NCI-H2227 (cell line): ENCODE measurements around the gene NINJ2.
"Not testable (repeated sequence)": the region's sequence is repeated elsewhere in the genome, so short reads cannot be mapped to it uniquely, and the experiment has no call there.

Experiments
- DNase-seq: peaks from one replicate; lab custom pipeline; 2025; ENCODE audit not compliant: unreplicated experiment; lab: John Stamatoyannopoulos, UW

The NINJ2 gene

GRCh38 chr12:663293-663871, at the start of gene NINJ2:
Gene NINJ2, minus strand, starts transcription at chr12:663445. Its CDS starts 85 bp downstream, at chr12:663360.
- DNase-seq, result no peak

- DNase-seq, result no peak
Measured at GRCh38 chr12:712172-712863, 49.1 kb upstream of the NINJ2 start.

- peak; percentile 2 for DNase-seq
Measured at GRCh38 chr12:709455-710020, 46.3 kb upstream of the NINJ2 start.

GRCh38 chr12:708084-708483, 44.8 kb upstream of the NINJ2 start:
- DNase-seq, result not testable (repeated sequence)

- no peak for DNase-seq
Measured at GRCh38 chr12:704516-705242, 41.4 kb upstream of the NINJ2 start.

GRCh38 chr12:701896-702539, 38.8 kb upstream of the NINJ2 start:
- no peak for DNase-seq

GRCh38 chr12:700016-700415, 36.8 kb upstream of the NINJ2 start:
- DNase-seq, result no peak

- DNase-seq, result not testable (repeated sequence)
Measured at GRCh38 chr12:698222-698621, 35.0 kb upstream of the NINJ2 start.

GRCh38 chr12:697481-697880, 34.2 kb upstream of the NINJ2 start:
- DNase-seq, result no peak

GRCh38 chr12:694734-695503, 31.7 kb upstream of the NINJ2 start:
- no peak for DNase-seq

GRCh38 chr12:693934-694533, 30.8 kb upstream of the NINJ2 start:
- DNase-seq, result no peak

- no peak for DNase-seq
Measured at GRCh38 chr12:692274-692673, 29.0 kb upstream of the NINJ2 start.

- DNase-seq, result no peak
Measured at GRCh38 chr12:690466-690865, 27.2 kb upstream of the NINJ2 start.

GRCh38 chr12:685388-685787, 22.1 kb upstream of the NINJ2 start:
- DNase-seq, result no peak

- DNase-seq, result no peak
Measured at GRCh38 chr12:684416-684815, 21.2 kb upstream of the NINJ2 start.

- DNase-seq, result no peak
Measured at GRCh38 chr12:681568-682256, 18.5 kb upstream of the NINJ2 start.

GRCh38 chr12:678747-679712, 15.8 kb upstream of the NINJ2 start:
- DNase-seq, result no peak

- no peak for DNase-seq
Measured at GRCh38 chr12:675562-675961, 12.3 kb upstream of the NINJ2 start.
